H1 (cell line): Measurements from ENCODE around the gene NCSTN. TPM values are rescaled to one million over a fixed set of nuclear protein-coding genes. Genes with fewer than 3 reads are reported as not detected.

Experiments used
- ASH2L ChIP-seq: fragments of 200-600, 300-600 bp; sonication (generic); IDR thresholded peaks from one replicate; pipeline ENCODE4 v1.7.1; 2017; ENCODE audit warnings: low read length
- CEBPB ChIP-seq: IDR thresholded peaks from 2 replicates; pipeline ENCODE4 v1.6.1; 2012; ENCODE audit warnings: low read depth, low read length
- CHD7 ChIP-seq: fragments of 300-600 bp; sonication (generic); IDR thresholded peaks from 2 replicates; pipeline ENCODE4 v1.7.1; 2012; ENCODE audit warnings: low read length, moderate library complexity, mild to moderate bottlenecking, inconsistent platforms; ENCODE audit not compliant: insufficient replicate concordance
- SP4 ChIP-seq: IDR thresholded peaks from 2 replicates; pipeline ENCODE4 v1.6.1; 2012; ENCODE audit warnings: low read length, inconsistent platforms
- polyA plus RNA-seq, 7 experiments: library from polyadenylated mRNA; depleted of rRNA in 3 of 7; stranded (reverse) in 5 of 7; unstranded in 2 of 7; fragments of >200 nt in 5 of 7; fragments of 200-250 nt in 2 of 7; gene quantifications; 1 replicate in 5 of 7; 2 replicates in 1 of 7; 4 replicates in 1 of 7; pipeline versions ENCODE4 v1.2.1 to v1.2.3, GENCODE V29; 2011 to 2013; ENCODE audit warnings: missing spikeins in 2 of 7, mixed read lengths in 2 of 7
- total RNA-seq: library from RNA; stranded (reverse); fragmentation: NEBNext Ultra II Directional; extraction: Animal tissue kit (Norgen Biotek cat#: 25700); gene quantifications from 2 replicates; pipeline ENCODE4 v1.2.1, GENCODE V29; 2021

The NCSTN gene
- total and polyA plus RNA-seq, 2 of the 8 experiments (the other 6 are each of a cell fraction or from before 2014, with no cell fraction given) = 64.7 to 125 TPM

- no peak for TF ChIP-seq CHD7
- TF ChIP-seq ASH2L = no peak
- TF ChIP-seq CEBPB = no peak
- no peak for TF ChIP-seq SP4
Measured at GRCh38 chr1:160367516-160367900, 24.3 kb downstream of the NCSTN start (continued).
